IMR-90 (cell line): Measurements from ENCODE around the gene PLXNC1. TPM values are rescaled to one million over a fixed set of nuclear protein-coding genes. Genes with fewer than 3 reads are reported as not detected.

Source experiments
- ATAC-seq: fragments of 200-7000 bp; cut with Tn5 transposase; 2 replicates; pipeline ENCODE4 v1.9.1; 2020; ENCODE audit warnings: low read depth, mild to moderate bottlenecking, moderate library complexity
- BruUV-seq: library from RNA; stranded (reverse); fragments of 400-500 nt; replicated peaks from 2 replicates; lab custom pipeline; 2021; lab: Mats Ljungman, UMichigan
- CTCF ChIA-PET: fragments of 300-600 bp; formaldehyde crosslinking; extraction: SDS; loops from one replicate; lab custom pipeline; 2021; ENCODE audit warnings: antibody characterized with exemption; lab: Yijun Ruan, JAX
- POLR2A ChIA-PET: fragments of 300-600 bp; sonication (Branson Sonifier 250); formaldehyde crosslinking; loops from one replicate; lab custom pipeline; 2022; ENCODE audit warnings: antibody characterized with exemption; ENCODE audit not compliant: unreplicated experiment; lab: Charles Lee
- DNase-seq: peaks from one replicate; pipeline ENCODE4 v3.0.0; 2013
- H2AFZ ChIP-seq: replicated peaks from 2 replicates; pipeline ENCODE3; 2013; ENCODE audit warnings: low read length, mild to moderate bottlenecking; ENCODE audit not compliant: poor library complexity
- H2AK5ac ChIP-seq: 2 replicates; pipeline ENCODE4 v1.6.1; 2013; ENCODE audit warnings: low read depth, low read length, inconsistent platforms
- H2AK9ac ChIP-seq: replicated peaks from 2 replicates; pipeline ENCODE3; 2013; ENCODE audit warnings: mild to moderate bottlenecking, low read depth, low read length, moderate library complexity; ENCODE audit not compliant: poor library complexity
- H2BK120ac ChIP-seq: 2 replicates; pipeline ENCODE4 v1.6.1; 2013; ENCODE audit warnings: low read depth, low read length, inconsistent platforms
- H2BK15ac ChIP-seq: 3 replicates; pipeline ENCODE4 v1.6.1; 2013; ENCODE audit warnings: low read depth, low read length, inconsistent platforms
- H2BK20ac ChIP-seq: 2 replicates; pipeline ENCODE4 v1.6.1; 2013; ENCODE audit warnings: low read depth, mild to moderate bottlenecking, inconsistent platforms, low read length, moderate library complexity
- H2BK5ac ChIP-seq: 2 replicates; pipeline ENCODE4 v1.6.1; 2013; ENCODE audit warnings: mild to moderate bottlenecking, low read depth, low read length, inconsistent platforms; ENCODE audit not compliant: poor library complexity, severe bottlenecking
- H3K14ac ChIP-seq: replicated peaks from 2 replicates; pipeline ENCODE4 v1.6.1; 2013; ENCODE audit warnings: low read depth, low read length, inconsistent platforms
- H3K18ac ChIP-seq: 2 replicates; pipeline ENCODE4 v1.6.1; 2013; ENCODE audit warnings: low read depth, low read length, control low read depth
- H3K23ac ChIP-seq: 2 replicates; pipeline ENCODE4 v1.6.1; 2013; ENCODE audit warnings: low read depth, low read length, inconsistent platforms
- H3K27ac ChIP-seq: 2 replicates; pipeline ENCODE4 v1.5.1; 2013; ENCODE audit warnings: mild to moderate bottlenecking, control low read depth, low read length; ENCODE audit not compliant: insufficient read depth
- H3K27me3 ChIP-seq: 2 replicates; pipeline ENCODE4 v1.6.1; 2013; ENCODE audit warnings: low read length; ENCODE audit not compliant: control insufficient read depth, insufficient read depth
- H3K36me3 ChIP-seq: 2 replicates; pipeline ENCODE4 v1.6.1; 2013; ENCODE audit warnings: low read length, mixed read lengths; ENCODE audit not compliant: control insufficient read depth, insufficient read depth
- H3K4ac ChIP-seq: 2 replicates; pipeline ENCODE4 v1.6.1; 2013; ENCODE audit warnings: low read depth, low read length, inconsistent platforms
- H3K4me1 ChIP-seq: 2 replicates; pipeline ENCODE4 v1.6.1; 2013; ENCODE audit warnings: low read length, mixed read lengths; ENCODE audit not compliant: control insufficient read depth, insufficient read depth
- H3K4me2 ChIP-seq: 2 replicates; pipeline ENCODE4 v1.6.1; 2013; ENCODE audit warnings: low read depth, mild to moderate bottlenecking, control low read depth, low read length, moderate library complexity
- H3K4me3 ChIP-seq: 2 replicates; pipeline ENCODE4 v1.5.1; 2013; ENCODE audit warnings: low read depth, mild to moderate bottlenecking, control low read depth, low read length, moderate library complexity; ENCODE audit not compliant: insufficient read depth
- H3K56ac ChIP-seq: 2 replicates; pipeline ENCODE4 v1.6.1; 2013; ENCODE audit warnings: low read length, inconsistent platforms; ENCODE audit not compliant: insufficient read depth; ENCODE audit errors: extremely low read depth
- H3K79me1 ChIP-seq, 2 experiments: 2 replicates each; pipeline ENCODE4 v1.6.1; 2013; ENCODE audit warnings: low read length in 2 of 2, inconsistent platforms in 1 of 2, low read depth in 1 of 2
- H3K9ac ChIP-seq: 2 replicates; pipeline ENCODE4 v1.6.1; 2013; ENCODE audit warnings: low read depth, low read length, control low read depth
- H3K9me1 ChIP-seq: 2 replicates; pipeline ENCODE4 v1.6.1; 2013; ENCODE audit warnings: low read length, inconsistent platforms; ENCODE audit not compliant: insufficient read depth
- H3K9me3 ChIP-seq: 2 replicates; pipeline ENCODE4 v1.6.1; 2013; ENCODE audit warnings: low read length; ENCODE audit not compliant: control insufficient read depth, insufficient read depth
- H4K20me1 ChIP-seq: 2 replicates; pipeline ENCODE4 v1.6.1; 2013; ENCODE audit warnings: low read length, inconsistent platforms; ENCODE audit not compliant: insufficient read depth
- H4K5ac ChIP-seq: 2 replicates; pipeline ENCODE4 v1.6.1; 2013; ENCODE audit warnings: mild to moderate bottlenecking, low read depth, low read length, control low read depth
- H4K8ac ChIP-seq, 2 experiments: 2 replicates each; pipeline ENCODE4 v1.6.1; 2013; ENCODE audit warnings: low read depth in 2 of 2, low read length in 2 of 2, control low read depth in 1 of 2, inconsistent platforms in 1 of 2
- H4K91ac ChIP-seq: 2 replicates; pipeline ENCODE4 v1.6.1; 2013; ENCODE audit warnings: low read depth, low read length, inconsistent platforms; ENCODE audit not compliant: insufficient read depth
- BHLHE40 ChIP-seq: fragments of 150-350 bp; IDR thresholded peaks from 2 replicates; pipeline ENCODE4 v1.6.1; 2016; ENCODE audit warnings: mild to moderate bottlenecking, low read depth, low read length
- CEBPB ChIP-seq: IDR thresholded peaks from 2 replicates; pipeline ENCODE4 v1.6.1; 2012; ENCODE audit warnings: low read depth, low read length, improper control_type of control experiment
- CHD1 ChIP-seq: IDR thresholded peaks from 2 replicates; pipeline ENCODE4 v1.6.1; 2012; ENCODE audit warnings: low read depth, low read length, improper control_type of control experiment
- ELK1 ChIP-seq: fragments of 150-350 bp; IDR thresholded peaks from 2 replicates; pipeline ENCODE4 v1.6.1; 2016; ENCODE audit warnings: low read depth, mild to moderate bottlenecking, low read length, moderate library complexity, borderline replicate concordance
- FOS ChIP-seq: fragments of 150-350 bp; IDR thresholded peaks from 2 replicates; pipeline ENCODE4 v1.6.1; 2016; ENCODE audit warnings: low read depth, low read length
- MAFK ChIP-seq: IDR thresholded peaks from 2 replicates; pipeline ENCODE4 v1.6.1; 2012; ENCODE audit warnings: low read depth, low read length, improper control_type of control experiment
- MAZ ChIP-seq: IDR thresholded peaks from 2 replicates; pipeline ENCODE4 v1.6.1; 2012; ENCODE audit warnings: low read depth, mild to moderate bottlenecking, low read length, improper control_type of control experiment, moderate library complexity, borderline replicate concordance
- MXI1 ChIP-seq: IDR thresholded peaks from 2 replicates; pipeline ENCODE4 v1.6.1; 2012; ENCODE audit warnings: low read depth, mild to moderate bottlenecking, low read length, moderate library complexity, borderline replicate concordance
- NFE2L2 ChIP-seq: fragments of 150-350 bp; IDR thresholded peaks from 2 replicates; pipeline ENCODE4 v1.6.1; 2016; ENCODE audit warnings: low read depth, mild to moderate bottlenecking, low read length
- POLR2A ChIP-seq: IDR thresholded peaks from 2 replicates; pipeline ENCODE4 v1.6.1; 2012; ENCODE audit warnings: mild to moderate bottlenecking, low read depth, low read length
- RAD21 ChIP-seq: IDR thresholded peaks from 2 replicates; pipeline ENCODE4 v1.6.1; 2012; ENCODE audit warnings: low read length, improper control_type of control experiment
- RCOR1 ChIP-seq: IDR thresholded peaks from 2 replicates; pipeline ENCODE4 v1.6.1; 2012; ENCODE audit warnings: mild to moderate bottlenecking, low read length, improper control_type of control experiment; ENCODE audit not compliant: insufficient replicate concordance
- RFX5 ChIP-seq: IDR thresholded peaks from 2 replicates; pipeline ENCODE4 v1.8.0; 2012; ENCODE audit warnings: low read depth, mild to moderate bottlenecking, low read length, moderate library complexity
- SMC3 ChIP-seq: fragments of 150-350 bp; IDR thresholded peaks from 2 replicates; pipeline ENCODE4 v1.6.1; 2016; ENCODE audit warnings: low read depth, mild to moderate bottlenecking, antibody characterized with exemption, low read length, moderate library complexity
- USF2 ChIP-seq: fragments of 150-350 bp; IDR thresholded peaks from 2 replicates; pipeline ENCODE4 v1.6.1; 2017; ENCODE audit warnings: mild to moderate bottlenecking, antibody characterized with exemption, low read length, low read depth
- WGBS, 2 experiments: methylation state at CpG; one replicate each; pipeline versions ENCODE4 v1.1.5 to v1.1.7; 2013; ENCODE audit warnings: missing lambda C conversion rate in 2 of 2; ENCODE audit not compliant: insufficient read length in 1 of 2; ENCODE audit errors: extremely low coverage in 2 of 2; 5-methylcytosine and 5-hydroxymethylcytosine counted together
- dilution Hi-C: fragments of 300-500 bp; cut with HindIII; formaldehyde crosslinking; loops from one replicate; pipeline ENCODE4 v1.14.3; 2018; ENCODE audit warnings: low sequenced_read_pairs; ENCODE audit not compliant: unreplicated experiment
- in situ Hi-C: fragments of 300-500 bp; cut with MboI; formaldehyde crosslinking; loops from 3 replicates; pipeline ENCODE4 v1.14.3; 2019; ENCODE audit warnings: low sequenced_read_pairs, inconsistent platforms, mixed read lengths
- intact Hi-C: fragments of 100-400 bp; cut with micrococcal nuclease; formaldehyde crosslinking; loops from 2 replicates; pipeline ENCODE4 v1.10.0; 2022
- polyA plus RNA-seq, 3 experiments: library from polyadenylated mRNA; depleted of rRNA; stranded (reverse); fragments of >200 nt; gene quantifications; 2 replicates each; pipeline ENCODE4 v1.2.3, GENCODE V29; 2012; ENCODE audit warnings: low replicate concordance in 1 of 3
- total RNA-seq: library from RNA; depleted of rRNA; stranded (reverse); fragments of >200 nt; gene quantifications from 2 replicates; pipeline ENCODE4 v1.2.3, GENCODE V29; 2012
- TF ChIP-seq, protein P1 (sequence below): conservative IDR thresholded peaks from 2 replicates; pipeline ENCODE4 v1.5.1; 2012; ENCODE audit warnings: mild to moderate bottlenecking, low read depth, low read length, improper control_type of control experiment

Gene PLXNC1
- total and polyA plus RNA-seq, 2 of the 4 experiments (the other 2 are of a cell fraction): 1.0 to 1.6 TPM

DNA sequence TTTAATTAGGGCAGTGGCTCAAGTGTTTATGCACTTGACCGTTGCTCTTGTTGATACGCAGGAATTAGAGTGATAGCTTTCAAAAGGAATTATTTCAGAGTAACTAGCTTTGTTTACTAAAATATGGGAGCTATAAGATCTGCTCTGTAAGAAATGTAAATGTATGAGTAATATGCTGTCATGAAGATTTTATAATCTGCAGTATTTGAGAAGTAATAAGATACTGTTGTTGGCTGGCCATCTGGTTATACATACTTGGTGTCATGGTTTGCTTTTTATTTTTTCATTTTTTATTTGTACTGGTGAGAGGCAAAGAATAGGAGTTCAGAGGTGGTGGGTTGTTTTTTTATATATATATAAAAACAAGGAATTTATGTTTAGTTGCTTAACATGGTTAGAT, 58.5 kb downstream of the PLXNC1 start:
- no peak overlapping the region for H3K14ac ChIP-seq
- no peaks in the 10 kb centered on the region for H3K9me1 ChIP-seq
- no peak overlapping the region for H4K8ac ChIP-seq
- no peak overlapping the region for H2BK20ac ChIP-seq
- no peak overlapping the region for H3K27ac ChIP-seq
- no peak overlapping the region for H2AK9ac ChIP-seq
- H4K20me1 ChIP-seq: no peaks in the 10 kb centered on the region
- H3K23ac ChIP-seq: no peak overlapping the region
- TF ChIP-seq ELK1: no peak
- no peak for TF ChIP-seq RFX5
- no peak for TF ChIP-seq SMC3
- TF ChIP-seq POLR2A: no peak
- TF ChIP-seq CEBPB: no peak
- no peak for TF ChIP-seq MXI1
- TF ChIP-seq, protein P1, sequence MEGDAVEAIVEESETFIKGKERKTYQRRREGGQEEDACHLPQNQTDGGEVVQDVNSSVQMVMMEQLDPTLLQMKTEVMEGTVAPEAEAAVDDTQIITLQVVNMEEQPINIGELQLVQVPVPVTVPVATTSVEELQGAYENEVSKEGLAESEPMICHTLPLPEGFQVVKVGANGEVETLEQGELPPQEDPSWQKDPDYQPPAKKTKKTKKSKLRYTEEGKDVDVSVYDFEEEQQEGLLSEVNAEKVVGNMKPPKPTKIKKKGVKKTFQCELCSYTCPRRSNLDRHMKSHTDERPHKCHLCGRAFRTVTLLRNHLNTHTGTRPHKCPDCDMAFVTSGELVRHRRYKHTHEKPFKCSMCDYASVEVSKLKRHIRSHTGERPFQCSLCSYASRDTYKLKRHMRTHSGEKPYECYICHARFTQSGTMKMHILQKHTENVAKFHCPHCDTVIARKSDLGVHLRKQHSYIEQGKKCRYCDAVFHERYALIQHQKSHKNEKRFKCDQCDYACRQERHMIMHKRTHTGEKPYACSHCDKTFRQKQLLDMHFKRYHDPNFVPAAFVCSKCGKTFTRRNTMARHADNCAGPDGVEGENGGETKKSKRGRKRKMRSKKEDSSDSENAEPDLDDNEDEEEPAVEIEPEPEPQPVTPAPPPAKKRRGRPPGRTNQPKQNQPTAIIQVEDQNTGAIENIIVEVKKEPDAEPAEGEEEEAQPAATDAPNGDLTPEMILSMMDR: no peak
- TF ChIP-seq MAZ: no peak
- TF ChIP-seq BHLHE40: no peak
- TF ChIP-seq FOS: no peak
- TF ChIP-seq RAD21: no peak
- no peak for TF ChIP-seq USF2
- TF ChIP-seq NFE2L2: no peak
- TF ChIP-seq CHD1: no peak
- TF ChIP-seq RCOR1: no peak
- TF ChIP-seq MAFK: no peak
- H2BK15ac ChIP-seq: no peak overlapping the region
- DNase-seq: no peak
- no peak overlapping the region for H3K4me2 ChIP-seq
- no peak overlapping the region for H3K4ac ChIP-seq
- H3K56ac ChIP-seq: no peak overlapping the region
- ChIA-PET CTCF (no interaction called here), POLR2A (no interaction called here)
- no peaks in the 10 kb centered on the region for H3K79me1 ChIP-seq
- no peak overlapping the region for H4K91ac ChIP-seq
- H3K4me3 ChIP-seq: no peak overlapping the region
- H3K9me3 ChIP-seq: no peaks in the 10 kb centered on the region
- no peak overlapping the region for H3K9ac ChIP-seq
- peaks cover 13% of the 10 kb centered on the region for H3K27me3 ChIP-seq
- no peak overlapping the region for H2BK5ac ChIP-seq
- no peaks in the 10 kb centered on the region for H3K4me1 ChIP-seq
- intact Hi-C loops (no loop called here), in situ Hi-C loops (no loop called here), dilution Hi-C loops (no loop called here)
- H4K5ac ChIP-seq: no peak overlapping the region
- WGBS, 2 experiments: 63% methylated on average over 2 of the region's 2 CpGs; no CpG with 5 or more reads in 1 of the 2 experiments
- H3K36me3 ChIP-seq: no peaks in the 10 kb centered on the region
- H3K18ac ChIP-seq: no peak overlapping the region
- H2AFZ ChIP-seq: no peak overlapping the region
- no peak overlapping the region for H2BK120ac ChIP-seq
- no TSS peak for BruUV-seq
- no peak overlapping the region for H2AK5ac ChIP-seq
- no peak for ATAC-seq
